Natural killer cell (primary cell): ENCODE data around the gene DHRS13. TPM values are rescaled to one million over a fixed set of nuclear protein-coding genes. Genes with fewer than 3 reads are reported as not detected.
"Not testable (repeated sequence)": the region's sequence is repeated elsewhere in the genome, so short reads cannot be mapped to it uniquely, and the experiment has no call there.

Experiments used
- ATAC-seq, 3 donors: fragments of 150-1000 bp in 2 of 3; fragments of 200-7000 bp in 1 of 3; cut with Tn5 transposase; 1 replicate in 1 of 3; 2 replicates in 2 of 3; pipeline ENCODE4 v1.10.0; 2021; ENCODE audit warnings: mild to moderate bottlenecking in 2 of 3, moderate library complexity in 2 of 3
- DNase-seq, 2 donors: peaks; one replicate each; pipeline versions ENCODE4 v3.0.0 to v3.0.0-alpha.2; 2013 to 2021; ENCODE audit warnings: mixed read lengths in 1 of 2
- H3K27ac ChIP-seq: one replicate; pipeline ENCODE4 v1.5.1; 2013; ENCODE audit warnings: mild to moderate bottlenecking, low read length
- H3K27me3 ChIP-seq: one replicate; pipeline ENCODE4 v1.6.1; 2013; ENCODE audit warnings: low read length; ENCODE audit not compliant: control insufficient read depth, insufficient read depth
- H3K36me3 ChIP-seq: one replicate; pipeline ENCODE4 v1.6.1; 2013; ENCODE audit warnings: low read length; ENCODE audit not compliant: control insufficient read depth, insufficient read depth
- H3K4me1 ChIP-seq: one replicate; pipeline ENCODE4 v1.6.1; 2013; ENCODE audit warnings: low read length; ENCODE audit not compliant: control insufficient read depth, insufficient read depth
- H3K4me3 ChIP-seq: one replicate; pipeline ENCODE4 v1.5.1; 2013; ENCODE audit warnings: low read length
- H3K9me3 ChIP-seq: one replicate; pipeline ENCODE4 v1.6.1; 2013; ENCODE audit warnings: low read length; ENCODE audit not compliant: control insufficient read depth, insufficient read depth
- H3K27ac Mint-ChIP-seq, 2 donors: one replicate each; pipeline ENCODE4 v1.8.0; 2022; ENCODE audit warnings: mild to moderate bottlenecking in 2 of 2, mixed read lengths in 2 of 2, moderate library complexity in 1 of 2
- H3K27me3 Mint-ChIP-seq, 2 donors: one replicate each; pipeline ENCODE4 v1.8.0; 2022; ENCODE audit warnings: low read depth in 2 of 2, mixed read lengths in 2 of 2
- H3K36me3 Mint-ChIP-seq: one replicate; pipeline ENCODE4 v1.8.0; 2022; ENCODE audit warnings: mixed read lengths
- H3K4me1 Mint-ChIP-seq, 2 donors: one replicate each; pipeline ENCODE4 v1.8.0; 2022; ENCODE audit warnings: mixed read lengths in 2 of 2
- H3K4me3 Mint-ChIP-seq: one replicate; pipeline ENCODE4 v1.8.0; 2022; ENCODE audit warnings: mild to moderate bottlenecking, moderate library complexity, mixed read lengths
- H3K9me3 Mint-ChIP-seq, 2 donors: one replicate each; pipeline ENCODE4 v1.8.0; 2022; ENCODE audit warnings: mixed read lengths in 2 of 2
- WGBS: methylation state at CpG from one replicate; pipeline ENCODE4 v1.1.7; 2013; ENCODE audit warnings: missing lambda C conversion rate; ENCODE audit not compliant: insufficient coverage; 5-methylcytosine and 5-hydroxymethylcytosine counted together
- intact Hi-C: fragments of 100-400 bp; cut with micrococcal nuclease; formaldehyde crosslinking; loops from one replicate; pipeline ENCODE4 v1.14.2; 2022
- total RNA-seq, 4 donors: library from RNA; stranded (reverse); fragments of 120-200 nt in 1 of 4; gene quantifications; one replicate each; pipeline versions ENCODE4 v1.2.3 to v1.2.4, GENCODE V29; 2013 to 2022
- TF ChIP-seq, protein P1 (sequence below): fragments of 200-600 bp; IDR thresholded peaks from one replicate; pipeline ENCODE4 v1.8.0; 2022; ENCODE audit warnings: antibody characterized with exemption

The DHRS13 gene
- total RNA-seq, 3 donors from 2014 or later (not counting 1 experiment from before 2014, with no cell fraction given) = 22.5 to 27.3 (median 23.2) TPM

DNA sequence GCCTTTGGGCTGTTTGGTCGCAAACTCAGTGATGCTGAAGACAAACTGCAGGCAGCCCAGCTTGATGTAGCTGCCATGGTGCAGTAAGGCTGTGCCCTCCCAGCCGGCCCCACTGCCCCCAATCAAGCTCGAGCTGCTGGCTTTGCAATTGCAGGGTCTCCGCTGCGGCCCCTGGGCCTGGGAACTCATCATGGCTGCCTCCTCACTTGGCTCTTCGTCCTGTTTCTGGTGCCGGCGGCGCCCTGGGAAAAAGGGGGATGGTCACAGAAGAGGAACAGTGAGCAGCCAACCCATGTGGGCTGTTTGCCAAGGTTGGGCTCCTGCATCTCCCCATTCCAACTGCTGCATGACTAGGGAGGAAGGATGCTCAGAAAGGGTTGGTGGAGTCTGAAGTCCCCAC, 3.4 kb upstream of the DHRS13 start:
- Histone ChIP-seq H3K4me1 (peaks cover 16% of the 10 kb centered on the region), H3K27ac (no peak overlapping the region), H3K27me3 (no peaks in the 10 kb centered on the region), H3K9me3 (no peaks in the 10 kb centered on the region), H3K36me3 (peaks cover 54% of the 10 kb centered on the region), H3K4me3 (no peak overlapping the region)
- TF ChIP-seq, protein P1, sequence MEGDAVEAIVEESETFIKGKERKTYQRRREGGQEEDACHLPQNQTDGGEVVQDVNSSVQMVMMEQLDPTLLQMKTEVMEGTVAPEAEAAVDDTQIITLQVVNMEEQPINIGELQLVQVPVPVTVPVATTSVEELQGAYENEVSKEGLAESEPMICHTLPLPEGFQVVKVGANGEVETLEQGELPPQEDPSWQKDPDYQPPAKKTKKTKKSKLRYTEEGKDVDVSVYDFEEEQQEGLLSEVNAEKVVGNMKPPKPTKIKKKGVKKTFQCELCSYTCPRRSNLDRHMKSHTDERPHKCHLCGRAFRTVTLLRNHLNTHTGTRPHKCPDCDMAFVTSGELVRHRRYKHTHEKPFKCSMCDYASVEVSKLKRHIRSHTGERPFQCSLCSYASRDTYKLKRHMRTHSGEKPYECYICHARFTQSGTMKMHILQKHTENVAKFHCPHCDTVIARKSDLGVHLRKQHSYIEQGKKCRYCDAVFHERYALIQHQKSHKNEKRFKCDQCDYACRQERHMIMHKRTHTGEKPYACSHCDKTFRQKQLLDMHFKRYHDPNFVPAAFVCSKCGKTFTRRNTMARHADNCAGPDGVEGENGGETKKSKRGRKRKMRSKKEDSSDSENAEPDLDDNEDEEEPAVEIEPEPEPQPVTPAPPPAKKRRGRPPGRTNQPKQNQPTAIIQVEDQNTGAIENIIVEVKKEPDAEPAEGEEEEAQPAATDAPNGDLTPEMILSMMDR = no peak
- Mint-ChIP-seq H3K4me3 (no peak overlapping the region), H3K27me3 (no peaks in the 10 kb centered on the region), H3K36me3 (no peaks in the 10 kb centered on the region), H3K9me3 (no peaks in the 10 kb centered on the region), H3K4me1 (peaks cover 10 to 29% of the 10 kb centered on the region in 2 donors), H3K27ac (peak overlapping the region; percentile 14 to 30)
- no peak for DNase-seq
- WGBS = 99% methylated on average over 9 of the region's 9 CpGs
- ATAC-seq = no peak
- intact Hi-C loops = no loop called here

DNA sequence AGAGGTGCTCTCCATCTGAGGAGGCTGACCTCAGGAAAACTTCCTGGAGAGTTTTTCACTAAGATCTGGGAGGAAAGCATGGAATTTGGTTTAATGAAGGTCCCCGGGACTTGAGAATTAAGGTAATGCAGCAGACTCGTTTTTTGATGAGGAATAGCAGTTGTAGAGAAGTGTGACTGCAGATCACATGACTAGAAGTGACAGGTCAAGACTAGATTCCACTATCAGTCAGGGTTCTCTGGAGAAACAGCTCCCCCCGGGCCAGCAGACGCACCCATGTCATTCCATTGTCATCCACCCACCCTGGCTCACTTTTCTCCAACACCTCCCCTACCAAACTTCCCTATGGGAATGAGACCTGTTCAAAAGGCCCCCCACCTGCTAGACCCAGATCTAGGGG, 1.9 kb upstream of the DHRS13 start:
- ATAC-seq = no peak

DNA sequence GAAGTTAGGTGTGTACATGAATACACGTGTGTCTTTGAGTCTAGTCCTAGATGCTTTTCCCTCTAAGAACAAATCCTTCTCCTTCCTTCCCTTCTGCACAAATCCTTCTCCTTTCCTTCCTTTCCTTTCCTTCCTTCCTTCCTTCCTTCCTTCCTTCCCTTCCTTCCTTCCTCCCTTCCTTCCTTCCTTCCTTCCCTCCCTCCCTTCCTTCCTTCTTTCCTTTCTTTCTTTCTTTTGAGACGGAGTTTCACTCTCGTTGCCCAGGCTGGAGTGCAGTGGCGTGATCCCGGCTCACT, 615 bp upstream of the DHRS13 start:
- H3K4me1 Mint-ChIP-seq = peaks cover 16 to 44% of the 10 kb centered on the region in 2 donors
- H3K4me1 ChIP-seq = peaks cover 25% of the 10 kb centered on the region
- H3K9me3 ChIP-seq, H3K4me3 ChIP-seq, H3K27me3 Mint-ChIP-seq, H3K9me3 Mint-ChIP-seq, H3K27me3 ChIP-seq, DNase-seq, H3K36me3 Mint-ChIP-seq, ATAC-seq: not testable (repeated sequence)
- peak overlapping the region; percentile 83 for H3K4me3 Mint-ChIP-seq
- peak overlapping the region; percentile 48 for H3K27ac ChIP-seq
- intact Hi-C loops = loop anchor here (2.0 to 5.0 kb wide), 4 partner anchors 23 to 256 kb away; partner anchors contain the start of gene BLTP2
- H3K36me3 ChIP-seq = peaks cover 26% of the 10 kb centered on the region
- peak overlapping the region; percentile 69 to 84 for H3K27ac Mint-ChIP-seq
- 75% methylated on average over 5 of the region's 5 CpGs for WGBS

More for the DNA sequence above, 1.9 kb upstream of the DHRS13 start:
- no peaks in the 10 kb centered on the region for H3K36me3 Mint-ChIP-seq
- H3K9me3 Mint-ChIP-seq = no peaks in the 10 kb centered on the region
- Histone ChIP-seq H3K9me3 (no peaks in the 10 kb centered on the region), H3K27me3 (no peaks in the 10 kb centered on the region), H3K4me3 (no peak overlapping the region), H3K4me1 (peaks cover 21% of the 10 kb centered on the region), H3K36me3 (peaks cover 40% of the 10 kb centered on the region), H3K27ac (no peak overlapping the region)
- H3K4me3 Mint-ChIP-seq = peak overlapping the region; percentile 17
- WGBS = 73% methylated on average over 4 of the region's 4 CpGs
- TF ChIP-seq, protein P1 = no peak
- peaks cover 16 to 38% of the 10 kb centered on the region in 2 donors for H3K4me1 Mint-ChIP-seq
- no peak for DNase-seq
- intact Hi-C loops = loop anchor here (5.0 kb wide), 2 partner anchors 142 to 257 kb away; partner anchors contain the start of gene BLTP2
- no peaks in the 10 kb centered on the region for H3K27me3 Mint-ChIP-seq
- H3K27ac Mint-ChIP-seq = peak overlapping the region in 1 of 2 donors; percentile 84

DNA sequence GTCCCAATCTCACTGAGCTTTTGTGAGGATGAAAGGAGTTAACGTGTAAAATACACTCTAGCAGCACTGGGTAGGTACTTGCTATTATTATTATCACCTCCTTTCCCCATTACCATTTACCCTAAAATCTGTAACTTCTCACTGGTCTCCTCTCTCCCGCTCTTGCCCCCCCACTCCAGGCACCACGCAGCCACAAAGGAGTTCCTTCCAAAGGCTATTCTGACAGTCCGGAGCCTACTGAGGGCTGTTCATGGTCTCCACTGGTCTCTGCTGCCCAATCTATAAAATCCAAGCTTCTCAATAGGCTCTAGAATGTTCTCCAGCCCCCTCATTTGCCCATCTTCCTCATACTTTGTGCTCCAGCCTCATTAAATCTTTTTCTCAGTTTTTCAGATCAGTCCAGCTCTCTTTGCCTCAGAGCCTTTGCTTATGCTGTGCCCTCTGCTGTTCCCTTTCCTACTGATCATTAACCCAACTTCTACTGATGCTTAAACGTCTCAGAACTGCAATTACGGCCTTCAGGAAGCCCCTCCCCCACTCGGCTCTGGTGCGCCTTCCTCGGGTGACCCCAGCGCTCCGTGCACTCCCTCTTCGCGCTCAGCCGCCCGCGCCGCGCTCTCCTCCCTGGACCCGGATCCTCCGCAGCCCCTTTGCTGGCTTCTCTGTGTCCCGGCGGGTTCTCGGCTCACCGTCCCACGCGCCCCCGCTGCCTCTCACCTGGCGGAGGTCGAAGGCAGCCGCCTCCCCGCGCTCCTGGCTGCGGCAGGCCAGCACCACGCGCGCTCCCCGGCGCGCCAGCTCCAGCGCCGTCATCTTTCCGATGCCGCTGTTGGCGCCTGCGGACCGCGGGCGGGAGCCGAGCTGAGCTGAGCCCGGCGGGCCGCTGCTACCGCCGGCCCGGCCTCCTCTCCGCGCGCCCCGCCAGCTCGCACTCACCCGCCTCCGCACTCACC, 737 bp downstream of the DHRS13 start:
- H3K27me3 Mint-ChIP-seq = no peaks in the 10 kb centered on the region
- peak overlapping the region; percentile 69 for H3K4me3 ChIP-seq
- peak overlapping the region; percentile 28 for H3K27ac ChIP-seq
- peaks cover 34% of the 10 kb centered on the region for H3K4me1 ChIP-seq
- intact Hi-C loops = loop anchor here (2.0 to 5.0 kb wide), 4 partner anchors 25 to 255 kb away; partner anchors contain the start of gene BLTP2
- no peaks in the 10 kb centered on the region for H3K9me3 ChIP-seq
- TF ChIP-seq, protein P1 = no peak
- peaks cover 23 to 53% of the 10 kb centered on the region in 2 donors for H3K4me1 Mint-ChIP-seq
- H3K9me3 Mint-ChIP-seq = no peaks in the 10 kb centered on the region
- WGBS = 4% methylated on average over 62 of the region's 62 CpGs
- no peaks in the 10 kb centered on the region for H3K27me3 ChIP-seq
- peak in 1 of 2 donors; percentile 72 for DNase-seq
- H3K4me3 Mint-ChIP-seq = peak overlapping the region; percentile 83
- H3K27ac Mint-ChIP-seq = peak overlapping the region; percentile 69 to 84
- ATAC-seq = peak; percentile 28 to 35 (median 33)
- peaks cover 14% of the 10 kb centered on the region for H3K36me3 ChIP-seq
- H3K36me3 Mint-ChIP-seq = no peaks in the 10 kb centered on the region
